IMR-90 (cell line): ENCODE results near the gene ZSWIM8. TPM values are rescaled to one million over a fixed set of nuclear protein-coding genes. Genes with fewer than 3 reads are reported as not detected.

Experiments
- ATAC-seq: fragments of 200-7000 bp; cut with Tn5 transposase; 2 replicates; pipeline ENCODE4 v1.9.1; 2020; ENCODE audit warnings: low read depth, mild to moderate bottlenecking, moderate library complexity
- BruUV-seq: library from RNA; stranded (reverse); fragments of 400-500 nt; replicated peaks from 2 replicates; lab custom pipeline; 2021; lab: Mats Ljungman, UMichigan
- CTCF ChIA-PET: fragments of 300-600 bp; formaldehyde crosslinking; extraction: SDS; loops from one replicate; lab custom pipeline; 2021; ENCODE audit warnings: antibody characterized with exemption; lab: Yijun Ruan, JAX
- POLR2A ChIA-PET: fragments of 300-600 bp; sonication (Branson Sonifier 250); formaldehyde crosslinking; loops from one replicate; lab custom pipeline; 2022; ENCODE audit warnings: antibody characterized with exemption; ENCODE audit not compliant: unreplicated experiment; lab: Charles Lee
- DNase-seq: peaks from one replicate; pipeline ENCODE4 v3.0.0; 2013
- H2AFZ ChIP-seq: replicated peaks from 2 replicates; pipeline ENCODE3; 2013; ENCODE audit warnings: low read length, mild to moderate bottlenecking; ENCODE audit not compliant: poor library complexity
- H2AK5ac ChIP-seq: 2 replicates; pipeline ENCODE4 v1.6.1; 2013; ENCODE audit warnings: low read depth, low read length, inconsistent platforms
- H2AK9ac ChIP-seq: replicated peaks from 2 replicates; pipeline ENCODE3; 2013; ENCODE audit warnings: mild to moderate bottlenecking, low read depth, low read length, moderate library complexity; ENCODE audit not compliant: poor library complexity
- H2BK120ac ChIP-seq: 2 replicates; pipeline ENCODE4 v1.6.1; 2013; ENCODE audit warnings: low read depth, low read length, inconsistent platforms
- H2BK15ac ChIP-seq: 3 replicates; pipeline ENCODE4 v1.6.1; 2013; ENCODE audit warnings: low read depth, low read length, inconsistent platforms
- H2BK20ac ChIP-seq: 2 replicates; pipeline ENCODE4 v1.6.1; 2013; ENCODE audit warnings: low read depth, mild to moderate bottlenecking, inconsistent platforms, low read length, moderate library complexity
- H2BK5ac ChIP-seq: 2 replicates; pipeline ENCODE4 v1.6.1; 2013; ENCODE audit warnings: mild to moderate bottlenecking, low read depth, low read length, inconsistent platforms; ENCODE audit not compliant: poor library complexity, severe bottlenecking
- H3K14ac ChIP-seq: replicated peaks from 2 replicates; pipeline ENCODE4 v1.6.1; 2013; ENCODE audit warnings: low read depth, low read length, inconsistent platforms
- H3K18ac ChIP-seq: 2 replicates; pipeline ENCODE4 v1.6.1; 2013; ENCODE audit warnings: low read depth, low read length, control low read depth
- H3K23ac ChIP-seq: 2 replicates; pipeline ENCODE4 v1.6.1; 2013; ENCODE audit warnings: low read depth, low read length, inconsistent platforms
- H3K27ac ChIP-seq: 2 replicates; pipeline ENCODE4 v1.5.1; 2013; ENCODE audit warnings: mild to moderate bottlenecking, control low read depth, low read length; ENCODE audit not compliant: insufficient read depth
- H3K27me3 ChIP-seq: 2 replicates; pipeline ENCODE4 v1.6.1; 2013; ENCODE audit warnings: low read length; ENCODE audit not compliant: control insufficient read depth, insufficient read depth
- H3K36me3 ChIP-seq: 2 replicates; pipeline ENCODE4 v1.6.1; 2013; ENCODE audit warnings: low read length, mixed read lengths; ENCODE audit not compliant: control insufficient read depth, insufficient read depth
- H3K4ac ChIP-seq: 2 replicates; pipeline ENCODE4 v1.6.1; 2013; ENCODE audit warnings: low read depth, low read length, inconsistent platforms
- H3K4me1 ChIP-seq: 2 replicates; pipeline ENCODE4 v1.6.1; 2013; ENCODE audit warnings: low read length, mixed read lengths; ENCODE audit not compliant: control insufficient read depth, insufficient read depth
- H3K4me2 ChIP-seq: 2 replicates; pipeline ENCODE4 v1.6.1; 2013; ENCODE audit warnings: low read depth, mild to moderate bottlenecking, control low read depth, low read length, moderate library complexity
- H3K4me3 ChIP-seq: 2 replicates; pipeline ENCODE4 v1.5.1; 2013; ENCODE audit warnings: low read depth, mild to moderate bottlenecking, control low read depth, low read length, moderate library complexity; ENCODE audit not compliant: insufficient read depth
- H3K56ac ChIP-seq: 2 replicates; pipeline ENCODE4 v1.6.1; 2013; ENCODE audit warnings: low read length, inconsistent platforms; ENCODE audit not compliant: insufficient read depth; ENCODE audit errors: extremely low read depth
- H3K79me1 ChIP-seq, 2 experiments: 2 replicates each; pipeline ENCODE4 v1.6.1; 2013; ENCODE audit warnings: low read length in 2 of 2, inconsistent platforms in 1 of 2, low read depth in 1 of 2
- H3K9ac ChIP-seq: 2 replicates; pipeline ENCODE4 v1.6.1; 2013; ENCODE audit warnings: low read depth, low read length, control low read depth
- H3K9me1 ChIP-seq: 2 replicates; pipeline ENCODE4 v1.6.1; 2013; ENCODE audit warnings: low read length, inconsistent platforms; ENCODE audit not compliant: insufficient read depth
- H3K9me3 ChIP-seq: 2 replicates; pipeline ENCODE4 v1.6.1; 2013; ENCODE audit warnings: low read length; ENCODE audit not compliant: control insufficient read depth, insufficient read depth
- H4K20me1 ChIP-seq: 2 replicates; pipeline ENCODE4 v1.6.1; 2013; ENCODE audit warnings: low read length, inconsistent platforms; ENCODE audit not compliant: insufficient read depth
- H4K5ac ChIP-seq: 2 replicates; pipeline ENCODE4 v1.6.1; 2013; ENCODE audit warnings: mild to moderate bottlenecking, low read depth, low read length, control low read depth
- H4K8ac ChIP-seq, 2 experiments: 2 replicates each; pipeline ENCODE4 v1.6.1; 2013; ENCODE audit warnings: low read depth in 2 of 2, low read length in 2 of 2, control low read depth in 1 of 2, inconsistent platforms in 1 of 2
- H4K91ac ChIP-seq: 2 replicates; pipeline ENCODE4 v1.6.1; 2013; ENCODE audit warnings: low read depth, low read length, inconsistent platforms; ENCODE audit not compliant: insufficient read depth
- BHLHE40 ChIP-seq: fragments of 150-350 bp; IDR thresholded peaks from 2 replicates; pipeline ENCODE4 v1.6.1; 2016; ENCODE audit warnings: mild to moderate bottlenecking, low read depth, low read length
- CHD1 ChIP-seq: IDR thresholded peaks from 2 replicates; pipeline ENCODE4 v1.6.1; 2012; ENCODE audit warnings: low read depth, low read length, improper control_type of control experiment
- CTCF ChIP-seq: conservative IDR thresholded peaks from 2 replicates; pipeline ENCODE4 v1.5.1; 2012; ENCODE audit warnings: mild to moderate bottlenecking, low read depth, low read length, improper control_type of control experiment
- ELK1 ChIP-seq: fragments of 150-350 bp; IDR thresholded peaks from 2 replicates; pipeline ENCODE4 v1.6.1; 2016; ENCODE audit warnings: low read depth, mild to moderate bottlenecking, low read length, moderate library complexity, borderline replicate concordance
- FOS ChIP-seq: fragments of 150-350 bp; IDR thresholded peaks from 2 replicates; pipeline ENCODE4 v1.6.1; 2016; ENCODE audit warnings: low read depth, low read length
- MAZ ChIP-seq: IDR thresholded peaks from 2 replicates; pipeline ENCODE4 v1.6.1; 2012; ENCODE audit warnings: low read depth, mild to moderate bottlenecking, low read length, improper control_type of control experiment, moderate library complexity, borderline replicate concordance
- MXI1 ChIP-seq: IDR thresholded peaks from 2 replicates; pipeline ENCODE4 v1.6.1; 2012; ENCODE audit warnings: low read depth, mild to moderate bottlenecking, low read length, moderate library complexity, borderline replicate concordance
- NFE2L2 ChIP-seq: fragments of 150-350 bp; IDR thresholded peaks from 2 replicates; pipeline ENCODE4 v1.6.1; 2016; ENCODE audit warnings: low read depth, mild to moderate bottlenecking, low read length
- POLR2A ChIP-seq: IDR thresholded peaks from 2 replicates; pipeline ENCODE4 v1.6.1; 2012; ENCODE audit warnings: mild to moderate bottlenecking, low read depth, low read length
- RAD21 ChIP-seq: IDR thresholded peaks from 2 replicates; pipeline ENCODE4 v1.6.1; 2012; ENCODE audit warnings: low read length, improper control_type of control experiment
- RCOR1 ChIP-seq: IDR thresholded peaks from 2 replicates; pipeline ENCODE4 v1.6.1; 2012; ENCODE audit warnings: mild to moderate bottlenecking, low read length, improper control_type of control experiment; ENCODE audit not compliant: insufficient replicate concordance
- RFX5 ChIP-seq: IDR thresholded peaks from 2 replicates; pipeline ENCODE4 v1.8.0; 2012; ENCODE audit warnings: low read depth, mild to moderate bottlenecking, low read length, moderate library complexity
- WGBS, 2 experiments: methylation state at CpG; one replicate each; pipeline versions ENCODE4 v1.1.5 to v1.1.7; 2013; ENCODE audit warnings: missing lambda C conversion rate in 2 of 2; ENCODE audit not compliant: insufficient read length in 1 of 2; ENCODE audit errors: extremely low coverage in 2 of 2; 5-methylcytosine and 5-hydroxymethylcytosine counted together
- dilution Hi-C: fragments of 300-500 bp; cut with HindIII; formaldehyde crosslinking; loops from one replicate; pipeline ENCODE4 v1.14.3; 2018; ENCODE audit warnings: low sequenced_read_pairs; ENCODE audit not compliant: unreplicated experiment
- in situ Hi-C: fragments of 300-500 bp; cut with MboI; formaldehyde crosslinking; loops from 3 replicates; pipeline ENCODE4 v1.14.3; 2019; ENCODE audit warnings: low sequenced_read_pairs, inconsistent platforms, mixed read lengths
- intact Hi-C: fragments of 100-400 bp; cut with micrococcal nuclease; formaldehyde crosslinking; loops from 2 replicates; pipeline ENCODE4 v1.10.0; 2022
- polyA plus RNA-seq, 3 experiments: library from polyadenylated mRNA; depleted of rRNA; stranded (reverse); fragments of >200 nt; gene quantifications; 2 replicates each; pipeline ENCODE4 v1.2.3, GENCODE V29; 2012; ENCODE audit warnings: low replicate concordance in 1 of 3
- total RNA-seq: library from RNA; depleted of rRNA; stranded (reverse); fragments of >200 nt; gene quantifications from 2 replicates; pipeline ENCODE4 v1.2.3, GENCODE V29; 2012

Gene ZSWIM8
- total and polyA plus RNA-seq, 2 of the 4 experiments (the other 2 are of a cell fraction): 16.8 to 103 TPM

- no peaks in the 10 kb centered on the region; the same call in 1 of the 2 replicates for H3K4me1 ChIP-seq
- H3K27ac ChIP-seq: no peak overlapping the region
- H3K27me3 ChIP-seq: no peaks in the 10 kb centered on the region
- H2BK15ac ChIP-seq: no peak overlapping the region
- H3K9ac ChIP-seq: no peak overlapping the region
- H2BK5ac ChIP-seq: no peak overlapping the region
- no peak overlapping the region for H3K56ac ChIP-seq
- in situ Hi-C loops: no loop called here
- no peak overlapping the region for H3K4me2 ChIP-seq
- H2BK120ac ChIP-seq: no peak overlapping the region
- CTCF ChIA-PET: no interaction called here
- no peak for DNase-seq
- no peak overlapping the region for H3K23ac ChIP-seq
- no peak overlapping the region for H4K8ac ChIP-seq
- no peaks in the 10 kb centered on the region; a peak in 1 of 4 replicates for H3K79me1 ChIP-seq
- no peak overlapping the region for H2BK20ac ChIP-seq
- ATAC-seq: no peak
- no peak overlapping the region for H2AK5ac ChIP-seq
- H4K91ac ChIP-seq: no peak overlapping the region
- H4K5ac ChIP-seq: no peak overlapping the region
- 60% methylated on average over 1 of the region's 14 CpGs; no CpG with 5 or more reads in 1 of the 2 experiments for WGBS, 2 experiments
- H3K9me3 ChIP-seq: no peaks in the 10 kb centered on the region
- no peak overlapping the region for H3K18ac ChIP-seq
- peaks cover 12% of the 10 kb centered on the region; the same call in 1 of the 2 replicates for H3K9me1 ChIP-seq
- intact Hi-C loops: no loop called here
- H2AFZ ChIP-seq: no peak overlapping the region
- TF ChIP-seq BHLHE40 (no peak), CHD1 (no peak), RCOR1 (no peak), MAZ (no peak), NFE2L2 (no peak), RFX5 (no peak), MXI1 (no peak), FOS (no peak), RAD21 (no peak), CTCF (no peak), ELK1 (no peak), POLR2A (no peak)
- dilution Hi-C loops: no loop called here
- no peaks in the 10 kb centered on the region for H4K20me1 ChIP-seq
- POLR2A ChIA-PET: no interaction called here
- H3K4me3 ChIP-seq: no peak overlapping the region
- no peak overlapping the region for H3K14ac ChIP-seq
- H3K4ac ChIP-seq: no peak overlapping the region
- no peak overlapping the region for H2AK9ac ChIP-seq
- peaks cover 30% of the 10 kb centered on the region for H3K36me3 ChIP-seq
- no TSS peak for BruUV-seq
These were observed 38.8 kb downstream of the ZSWIM8 start for GRCh38 chr10:73824146-73824725.
